H1 (cell line): ENCODE data around the gene USB1. TPM values are rescaled to one million over a fixed set of nuclear protein-coding genes. Genes with fewer than 3 reads are reported as not detected.
A peak's percentile ranks its signal among the peaks of the same experiment; 100 is the strongest.

Experiments used
- CTCF ChIA-PET: fragments of 300-600 bp; sonication (Branson Sonifier 250); formaldehyde crosslinking; loops from one replicate; lab custom pipeline; 2021; ENCODE audit not compliant: partially characterized antibody; lab: Charles Lee
- POLR2A ChIA-PET: fragments of 300-600 bp; sonication (Branson Sonifier 250); formaldehyde crosslinking; loops from one replicate; lab custom pipeline; 2021; ENCODE audit warnings: inconsistent platforms; ENCODE audit not compliant: partially characterized antibody; lab: Charles Lee
- DNase-seq, 2 experiments: peaks; one replicate each; pipeline versions ENCODE4 v3.0.0 to v3.0.0-alpha.2; 2010 to 2022; ENCODE audit warnings: low spot score in 2 of 2, low read depth in 1 of 2, mixed read lengths in 1 of 2
- FAIRE-seq: peaks from 2 replicates; lab custom pipeline; 2011; peaks lifted over from hg19 to GRCh38; lab: Jason Lieb, UNC
- H2AFZ ChIP-seq: 2 replicates; pipeline ENCODE4 v1.8.1; 2012; ENCODE audit warnings: low read length, inconsistent platforms
- H2AK5ac ChIP-seq: 2 replicates; pipeline ENCODE4 v1.6.1; 2013; ENCODE audit warnings: low read depth, low read length
- H2BK120ac ChIP-seq: replicated peaks from 2 replicates; pipeline ENCODE3; 2013; ENCODE audit warnings: low read depth, low read length, inconsistent platforms
- H2BK12ac ChIP-seq: 2 replicates; pipeline ENCODE4 v1.6.1; 2013; ENCODE audit warnings: low read depth, low read length
- H2BK15ac ChIP-seq: 2 replicates; pipeline ENCODE4 v1.6.1; 2013; ENCODE audit warnings: low read length
- H2BK20ac ChIP-seq: 2 replicates; pipeline ENCODE4 v1.6.1; 2013; ENCODE audit warnings: low read length
- H2BK5ac ChIP-seq: 2 replicates; pipeline ENCODE4 v1.6.1; 2013; ENCODE audit warnings: low read depth, low read length
- H3K14ac ChIP-seq: 2 replicates; pipeline ENCODE4 v1.6.1; 2013; ENCODE audit warnings: inconsistent platforms; ENCODE audit not compliant: insufficient read length
- H3K18ac ChIP-seq: 2 replicates; pipeline ENCODE4 v1.6.1; 2013; ENCODE audit warnings: low read length; ENCODE audit errors: extremely low read depth
- H3K23ac ChIP-seq: 2 replicates; pipeline ENCODE4 v1.6.1; 2013; ENCODE audit warnings: inconsistent platforms; ENCODE audit not compliant: insufficient read length
- H3K23me2 ChIP-seq: 2 replicates; pipeline ENCODE4 v1.6.1; 2013; ENCODE audit warnings: low read depth, low read length
- H3K27ac ChIP-seq: 2 replicates; pipeline ENCODE4 v1.6.1; 2011; ENCODE audit warnings: low read depth, low read length, inconsistent platforms
- H3K27me3 ChIP-seq, 4 experiments: replicated peaks in 1 of 4; 1 replicate in 1 of 4; 2 replicates in 3 of 4; pipeline versions ENCODE4 v1.6.1 to v1.8.1; 2011 to 2013; ENCODE audit warnings: low read length in 3 of 4, mild to moderate bottlenecking in 3 of 4, inconsistent platforms in 2 of 4, mixed read lengths in 2 of 4, moderate library complexity in 1 of 4; ENCODE audit not compliant: control insufficient read depth in 3 of 4, insufficient read depth in 3 of 4; ENCODE audit errors: extremely low read depth in 1 of 4
- H3K36me3 ChIP-seq, 4 experiments: 2 replicates each; pipeline versions ENCODE4 v1.6.1 to v1.8.1; 2011 to 2013; ENCODE audit warnings: mild to moderate bottlenecking in 4 of 4, low read length in 3 of 4, moderate library complexity in 2 of 4, control low read depth in 1 of 4, inconsistent platforms in 1 of 4; ENCODE audit not compliant: insufficient read depth in 4 of 4, control insufficient read depth in 2 of 4
- H3K4ac ChIP-seq: replicated peaks from 2 replicates; pipeline ENCODE3; 2013; ENCODE audit warnings: low read length, low read depth, mixed read lengths, inconsistent platforms; ENCODE audit not compliant: insufficient read length
- H3K4me1 ChIP-seq, 4 experiments: replicated peaks in 1 of 4; 1 replicate in 1 of 4; 2 replicates in 3 of 4; pipeline versions ENCODE4 v1.6.1 to v1.8.1; 2011 to 2013; ENCODE audit warnings: low read length in 3 of 4, inconsistent platforms in 2 of 4, mixed read lengths in 1 of 4; ENCODE audit not compliant: insufficient read depth in 4 of 4, control insufficient read depth in 3 of 4
- H3K4me2 ChIP-seq, 2 experiments: 2 replicates each; pipeline versions ENCODE4 v1.6.1 to v1.8.1; 2011 to 2013; ENCODE audit warnings: low read depth in 2 of 2, low read length in 2 of 2, control low read depth in 1 of 2, inconsistent platforms in 1 of 2, mild to moderate bottlenecking in 1 of 2; ENCODE audit not compliant: insufficient read depth in 1 of 2
- H3K4me3 ChIP-seq, 4 experiments: fragments of 200-600, 300-600 bp in 1 of 4; sonication (generic), shearing (Covaris generic), sonication (Bioruptor Twin) in 1 of 4; 2 replicates each; pipeline versions ENCODE4 v1.5.1 to v1.8.1; 2011 to 2016; ENCODE audit warnings: low read length in 4 of 4, low read depth in 3 of 4, control low read depth in 2 of 4, inconsistent platforms in 2 of 4, mild to moderate bottlenecking in 2 of 4, mixed read lengths in 1 of 4, moderate library complexity in 1 of 4; ENCODE audit not compliant: insufficient read depth in 2 of 4; ENCODE audit errors: extremely low read depth in 1 of 4
- H3K56ac ChIP-seq: replicated peaks from 2 replicates; pipeline ENCODE3; 2013; ENCODE audit warnings: low read depth, mild to moderate bottlenecking, mixed read lengths, low read length, inconsistent platforms; ENCODE audit not compliant: insufficient read length
- H3K79me1 ChIP-seq: 2 replicates; pipeline ENCODE4 v1.6.1; 2013; ENCODE audit warnings: low read depth, low read length, control low read depth
- H3K79me2 ChIP-seq, 2 experiments: 2 replicates each; pipeline versions ENCODE4 v1.6.1 to v1.8.1; 2012 to 2013; ENCODE audit warnings: low read length in 2 of 2, mild to moderate bottlenecking in 2 of 2, inconsistent platforms in 1 of 2; ENCODE audit not compliant: insufficient read depth in 2 of 2, control insufficient read depth in 1 of 2
- H3K9ac ChIP-seq, 4 experiments: replicated peaks in 1 of 4; 1 replicate in 1 of 4; 2 replicates in 3 of 4; pipeline versions ENCODE4 v1.6.1 to v1.8.1; 2011 to 2013; ENCODE audit warnings: low read depth in 3 of 4, low read length in 3 of 4, control low read depth in 2 of 4, mild to moderate bottlenecking in 2 of 4, moderate library complexity in 2 of 4, inconsistent platforms in 1 of 4; ENCODE audit errors: extremely low read depth in 1 of 4
- H3K9me3 ChIP-seq, 2 experiments: 2 replicates each; pipeline versions ENCODE4 v1.6.1 to v1.8.1; 2012 to 2013; ENCODE audit warnings: mild to moderate bottlenecking in 2 of 2, moderate library complexity in 2 of 2, control low read depth in 1 of 2, inconsistent platforms in 1 of 2, low read depth in 1 of 2, low read length in 1 of 2, mixed read lengths in 1 of 2; ENCODE audit not compliant: insufficient read depth in 2 of 2
- H4K20me1 ChIP-seq, 2 experiments: replicated peaks in 1 of 2; 2 replicates each; pipeline versions ENCODE3 to v1.8.1; 2011 to 2013; ENCODE audit warnings: inconsistent platforms in 2 of 2, low read length in 2 of 2, mild to moderate bottlenecking in 1 of 2; ENCODE audit not compliant: insufficient read depth in 2 of 2, control insufficient read depth in 1 of 2
- H4K5ac ChIP-seq: 2 replicates; pipeline ENCODE4 v1.6.1; 2013; ENCODE audit warnings: low read length, low read depth, mixed read lengths, inconsistent platforms; ENCODE audit not compliant: insufficient read length
- H4K8ac ChIP-seq: 2 replicates; pipeline ENCODE4 v1.8.0; 2013; ENCODE audit warnings: mild to moderate bottlenecking, moderate library complexity, low read length, inconsistent platforms; ENCODE audit not compliant: insufficient read depth; ENCODE audit errors: extremely low read depth
- H4K91ac ChIP-seq: replicated peaks from 2 replicates; pipeline ENCODE3; 2013; ENCODE audit warnings: low read length, mixed read lengths, inconsistent platforms; ENCODE audit not compliant: insufficient read length
- ASH2L ChIP-seq: fragments of 200-600, 300-600 bp; sonication (generic); IDR thresholded peaks from one replicate; pipeline ENCODE4 v1.7.1; 2017; ENCODE audit warnings: low read length
- CEBPB ChIP-seq: IDR thresholded peaks from 2 replicates; pipeline ENCODE4 v1.6.1; 2012; ENCODE audit warnings: low read depth, low read length
- E2F6 ChIP-seq: IDR thresholded peaks from 2 replicates; pipeline ENCODE4 v1.6.1; 2012; ENCODE audit warnings: inconsistent platforms
- EZH2 ChIP-seq: fragments of 200-600 bp; sonication (generic); IDR thresholded peaks from 2 replicates; pipeline ENCODE4 v1.7.1; 2012; ENCODE audit warnings: low read depth, mild to moderate bottlenecking, moderate library complexity, low read length, inconsistent platforms; ENCODE audit not compliant: severe bottlenecking
- HDAC2 ChIP-seq, 2 experiments: fragments of 300-600 bp in 1 of 2; sonication (generic) in 1 of 2; IDR thresholded peaks; 2 replicates each; pipeline ENCODE4 v1.6.1; 2011 to 2012; ENCODE audit warnings: low read depth in 2 of 2, low read length in 2 of 2, mild to moderate bottlenecking in 2 of 2, moderate library complexity in 2 of 2, borderline replicate concordance in 1 of 2, inconsistent platforms in 1 of 2
- KDM1A ChIP-seq: fragments of 200-600, 300-600 bp; sonication (generic); IDR thresholded peaks from 2 replicates; pipeline ENCODE4 v1.7.1; 2016; ENCODE audit warnings: mild to moderate bottlenecking, low read length, borderline replicate concordance
- NRF1 ChIP-seq: IDR thresholded peaks from 2 replicates; pipeline ENCODE4 v1.6.1; 2011; ENCODE audit warnings: mild to moderate bottlenecking, low read depth, low read length, improper control_type of control experiment
- POU5F1 ChIP-seq: IDR thresholded peaks from 2 replicates; pipeline ENCODE4 v1.6.1; 2011; ENCODE audit warnings: low read depth, mild to moderate bottlenecking, low read length, moderate library complexity
- RBBP5 ChIP-seq: IDR thresholded peaks from 2 replicates; pipeline ENCODE4 v1.7.1; 2012; ENCODE audit warnings: low read depth, mild to moderate bottlenecking, inconsistent platforms, low read length, moderate library complexity, borderline replicate concordance
- RXRA ChIP-seq: IDR thresholded peaks from 2 replicates; pipeline ENCODE4 v1.6.1; 2011; ENCODE audit warnings: low read depth, mild to moderate bottlenecking, low read length, moderate library complexity; ENCODE audit not compliant: insufficient read depth
- SUZ12 ChIP-seq: fragments of 200-600 bp; sonication (generic); IDR thresholded peaks from 2 replicates; pipeline ENCODE4 v1.6.1; 2012; ENCODE audit warnings: mild to moderate bottlenecking, inconsistent platforms, low read length, moderate library complexity, mixed read lengths
- WGBS, 2 experiments: shearing (Covaris generic) in 1 of 2; methylation state at CpG; one replicate each; pipeline versions ENCODE4 v1.1.6 to v1.1.7; 2013 to 2015; ENCODE audit warnings: low lambda C conversion rate in 2 of 2, mixed read lengths in 2 of 2, inconsistent platforms in 1 of 2, low coverage in 1 of 2, missing lambda C conversion rate in 1 of 2; ENCODE audit not compliant: insufficient replicate concordance in 2 of 2, insufficient coverage in 1 of 2, insufficient read length in 1 of 2; ENCODE audit errors: extremely low coverage in 1 of 2, missing lambda C conversion rate in 1 of 2; 5-methylcytosine and 5-hydroxymethylcytosine counted together
- polyA plus RNA-seq, 7 experiments: library from polyadenylated mRNA; depleted of rRNA in 3 of 7; stranded (reverse) in 5 of 7; unstranded in 2 of 7; fragments of >200 nt in 5 of 7; fragments of 200-250 nt in 2 of 7; gene quantifications; 1 replicate in 5 of 7; 2 replicates in 1 of 7; 4 replicates in 1 of 7; pipeline versions ENCODE4 v1.2.1 to v1.2.3, GENCODE V29; 2011 to 2013; ENCODE audit warnings: missing spikeins in 2 of 7, mixed read lengths in 2 of 7
- total RNA-seq: library from RNA; stranded (reverse); fragmentation: NEBNext Ultra II Directional; extraction: Animal tissue kit (Norgen Biotek cat#: 25700); gene quantifications from 2 replicates; pipeline ENCODE4 v1.2.1, GENCODE V29; 2021

Gene USB1
- total and polyA plus RNA-seq, 2 of the 8 experiments (the other 6 are each of a cell fraction or from before 2014, with no cell fraction given), result 65.4 to 75.9 TPM

- Histone ChIP-seq H3K79me1 (peaks cover 3% of the 10 kb centered on the region; the same call in 1 of the 2 replicates), H2BK20ac (no peak overlapping the region), H4K91ac (no peak overlapping the region), H4K20me1 (peaks cover 0 to 5% of the 10 kb centered on the region in 2 experiments), H3K56ac (no peak overlapping the region), H3K27me3 (no peaks in the 10 kb centered on the region), H3K18ac (no peak overlapping the region), H2BK12ac (no peak overlapping the region), H3K4me1 (peaks cover 0 to 7% (median 1%) of the 10 kb centered on the region in 4 experiments; a peak in 4 of 7 replicates), H2BK5ac (no peak overlapping the region), H3K36me3 (peaks cover 4 to 45% (median 16%) of the 10 kb centered on the region in 4 experiments; a peak in 5 of 8 replicates), H2AFZ (no peak overlapping the region), H3K23ac (no peak overlapping the region), H3K4me3 (no peak overlapping the region), H3K9ac (no peak overlapping the region), H4K8ac (0 out of 2 replicates have a peak overlapping the region, but pooled peaks have one; percentile 14), H3K9me3 (no peaks in the 10 kb centered on the region), H3K27ac (no peak overlapping the region), H2AK5ac (no peak overlapping the region), H3K4me2 (no peak overlapping the region), H3K23me2 (no peaks in the 10 kb centered on the region), H4K5ac (no peak overlapping the region), H2BK120ac (no peak overlapping the region), H3K79me2 (no peaks in the 10 kb centered on the region), H2BK15ac (no peak overlapping the region), H3K14ac (no peak overlapping the region), H3K4ac (no peak overlapping the region)
- DNase-seq (no peak), FAIRE-seq (no peak)
- CTCF ChIA-PET, result interaction anchor here (0.7 to 1.4 kb wide), 4 partner anchors 9 to 54 kb away, joined by 3 read pairs; no protein-coding TSS in a partner anchor
- 93% methylated on average over 20 of the region's 22 CpGs; no CpG with 5 or more reads in 1 of the 2 experiments for WGBS, 2 experiments
- POLR2A ChIA-PET, result no interaction called here
- TF ChIP-seq POU5F1 (no peak), RBBP5 (no peak), HDAC2 (IDR thresholded peaks at IDR 0.05; ENCODE audit: borderline replicate concordance in 1 of 2, low read depth in 2 of 2, low read length in 2 of 2) (no peak), EZH2 (no peak), CEBPB (no peak), SUZ12 (no peak), NRF1 (no peak), RXRA (no peak), ASH2L (no peak), E2F6 (no peak), KDM1A (no peak)
Measured at GRCh38 chr16:58042001-58042885, 41.0 kb downstream of the USB1 start.
